Adipose tissue (tissue), 3 donors: ENCODE data around the gene GHRL. TPM values are rescaled to one million over a fixed set of nuclear protein-coding genes. Genes with fewer than 3 reads are reported as not detected.
"Not testable (repeated sequence)": the region's sequence is repeated elsewhere in the genome, so short reads cannot be mapped to it uniquely, and the experiment has no call there.

ENCODE experiments used
- H3K27ac ChIP-seq: one replicate; pipeline ENCODE4 v1.5.1; 2013; ENCODE audit warnings: low read depth, low read length
- WGBS, 3 donors: extraction: QIAGEN DNeasy Blood & Tissue Kit; methylation state at CpG; one replicate each; pipeline ENCODE4 v1.1.7; 2013; 5-methylcytosine and 5-hydroxymethylcytosine counted together
- polyA plus RNA-seq, 3 donors: library from polyadenylated mRNA; stranded (reverse); fragments of 200-250 nt; gene quantifications; one replicate each; pipeline ENCODE4 v1.2.3, GENCODE V29; 2013
- donor health status: healthy with polysubstance abuse.
- donor health status: Bipolar disorder and iron deficiency.
- donor health status: healthy.

Gene GHRL
- polyA plus RNA-seq, 3 donors: 0.45 to 47.6 (median 6.2) TPM

GRCh38 chr3:10285272-10286132 is 7.2 kb downstream of the GHRL start:
- WGBS, 3 donors: 72 to 83% (median 81%) methylated on average over 12 of the region's 12 CpGs
- H3K27ac ChIP-seq: no peak overlapping the region

- H3K27ac ChIP-seq: no peak overlapping the region
- WGBS, 3 donors: 56 to 88% (median 65%) methylated on average over 9 of the region's 9 CpGs
Measured at GRCh38 chr3:10284496-10284895, 8.3 kb downstream of the GHRL start.

- WGBS, 3 donors: 37 to 73% (median 71%) methylated on average over 5 of the region's 5 CpGs
- no peak overlapping the region for H3K27ac ChIP-seq
Measured at GRCh38 chr3:10283638-10284037, 9.1 kb downstream of the GHRL start.

- 73 to 91% (median 80%) methylated on average over 5 of the region's 5 CpGs for WGBS, 3 donors
- no peak overlapping the region for H3K27ac ChIP-seq
Measured at GRCh38 chr3:10281951-10282350, 10.8 kb downstream of the GHRL start.

GRCh38 chr3:10280571-10280970 is 12.2 kb downstream of the GHRL start:
- WGBS, 3 donors: 78 to 88% (median 87%) methylated on average over 6 of the region's 6 CpGs
- H3K27ac ChIP-seq: no peak overlapping the region

GRCh38 chr3:10280177-10280529 is 12.6 kb downstream of the GHRL start:
- no peak overlapping the region for H3K27ac ChIP-seq
- WGBS, 3 donors: 81 to 85% (median 85%) methylated on average over 5 of the region's 5 CpGs

GRCh38 chr3:10279384-10280176 is 13.2 kb downstream of the GHRL start:
- 88 to 93% (median 92%) methylated on average over 13 of the region's 13 CpGs for WGBS, 3 donors
- H3K27ac ChIP-seq: no peak overlapping the region

GRCh38 chr3:10278501-10278900 is 14.2 kb downstream of the GHRL start:
- H3K27ac ChIP-seq: no peak overlapping the region
- 93 to 100% (median 94%) methylated on average over 1 of the region's 1 CpG for WGBS, 3 donors

GRCh38 chr3:10277115-10277625 is 15.6 kb downstream of the GHRL start:
- WGBS, 3 donors: 69 to 85% (median 85%) methylated on average over 3 of the region's 3 CpGs
- no peak overlapping the region for H3K27ac ChIP-seq

- 48 to 78% (median 65%) methylated on average over 1 of the region's 1 CpG for WGBS, 3 donors
- no peak overlapping the region for H3K27ac ChIP-seq
Measured at GRCh38 chr3:10274601-10275000, 18.1 kb downstream of the GHRL start.

- 3 to 21% (median 9%) methylated on average over 1 of the region's 1 CpG for WGBS, 3 donors
- no peak overlapping the region for H3K27ac ChIP-seq
Measured at GRCh38 chr3:10273702-10274305, 18.9 kb downstream of the GHRL start.

GRCh38 chr3:10272977-10273376 is 19.8 kb downstream of the GHRL start:
- no peak overlapping the region for H3K27ac ChIP-seq
- 90 to 97% (median 97%) methylated on average over 2 of the region's 2 CpGs for WGBS, 3 donors

GRCh38 chr3:10272476-10272875 is 20.3 kb downstream of the GHRL start:
- WGBS, 3 donors: 94 to 97% (median 96%) methylated on average over 11 of the region's 11 CpGs
- H3K27ac ChIP-seq: not testable (repeated sequence)

- WGBS, 3 donors: 91 to 98% (median 96%) methylated on average over 5 of the region's 5 CpGs
- no peak overlapping the region for H3K27ac ChIP-seq
Measured at GRCh38 chr3:10269443-10269842, 23.3 kb downstream of the GHRL start.

- no peak overlapping the region for H3K27ac ChIP-seq
- 91 to 95% (median 92%) methylated on average over 5 of the region's 5 CpGs for WGBS, 3 donors
Measured at GRCh38 chr3:10268930-10269329, 23.8 kb downstream of the GHRL start.

GRCh38 chr3:10268116-10268515 is 24.6 kb downstream of the GHRL start:
- H3K27ac ChIP-seq: no peak overlapping the region

- not testable (repeated sequence) for H3K27ac ChIP-seq
- WGBS, 3 donors: 84 to 88% (median 85%) methylated on average over 7 of the region's 7 CpGs
Measured at GRCh38 chr3:10266936-10267335, 25.8 kb downstream of the GHRL start.

GRCh38 chr3:10265833-10266232 is 26.9 kb downstream of the GHRL start:
- H3K27ac ChIP-seq: no peak overlapping the region
- WGBS, 3 donors: 90 to 97% (median 96%) methylated on average over 2 of the region's 2 CpGs
